Measurements from ENCODE around the gene COQ7. TPM values are rescaled to one million over a fixed set of nuclear protein-coding genes. Genes with fewer than 3 reads are reported as not detected.

The COQ7 gene
- total RNA-seq, 1 experiment from 2014 or later: 25.0 TPM

DNA sequence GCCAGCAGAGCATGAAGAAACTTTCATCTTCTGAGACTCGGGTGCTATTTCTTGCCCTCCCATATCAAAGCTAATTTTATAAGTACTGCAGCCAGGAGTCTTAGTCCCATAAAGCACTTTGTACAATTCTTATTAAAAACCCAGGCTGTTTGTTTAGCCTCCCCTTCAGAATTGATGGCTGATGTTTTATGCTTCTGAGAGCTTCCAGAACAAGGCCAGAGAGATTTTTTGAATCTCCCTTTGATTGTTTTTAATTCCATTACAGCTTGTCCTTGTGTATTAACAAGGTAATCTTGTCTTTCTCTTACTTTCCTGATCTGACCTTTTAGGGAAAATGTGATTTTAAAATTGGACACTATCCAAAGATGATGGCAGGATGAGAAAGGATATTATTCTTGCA lies 16.3 kb downstream of the COQ7 start:
- H3K4me1 ChIP-seq (ENCODE audit: insufficient read depth, low read length): peaks cover 11% of the 10 kb centered on the region; the same call in 1 of the 2 replicates
- no peak for TF ChIP-seq EZH2phosphoT487 (IDR thresholded peaks at IDR 0.05; ENCODE audit: borderline replicate concordance, low read length)
- TF ChIP-seq, protein P1, sequence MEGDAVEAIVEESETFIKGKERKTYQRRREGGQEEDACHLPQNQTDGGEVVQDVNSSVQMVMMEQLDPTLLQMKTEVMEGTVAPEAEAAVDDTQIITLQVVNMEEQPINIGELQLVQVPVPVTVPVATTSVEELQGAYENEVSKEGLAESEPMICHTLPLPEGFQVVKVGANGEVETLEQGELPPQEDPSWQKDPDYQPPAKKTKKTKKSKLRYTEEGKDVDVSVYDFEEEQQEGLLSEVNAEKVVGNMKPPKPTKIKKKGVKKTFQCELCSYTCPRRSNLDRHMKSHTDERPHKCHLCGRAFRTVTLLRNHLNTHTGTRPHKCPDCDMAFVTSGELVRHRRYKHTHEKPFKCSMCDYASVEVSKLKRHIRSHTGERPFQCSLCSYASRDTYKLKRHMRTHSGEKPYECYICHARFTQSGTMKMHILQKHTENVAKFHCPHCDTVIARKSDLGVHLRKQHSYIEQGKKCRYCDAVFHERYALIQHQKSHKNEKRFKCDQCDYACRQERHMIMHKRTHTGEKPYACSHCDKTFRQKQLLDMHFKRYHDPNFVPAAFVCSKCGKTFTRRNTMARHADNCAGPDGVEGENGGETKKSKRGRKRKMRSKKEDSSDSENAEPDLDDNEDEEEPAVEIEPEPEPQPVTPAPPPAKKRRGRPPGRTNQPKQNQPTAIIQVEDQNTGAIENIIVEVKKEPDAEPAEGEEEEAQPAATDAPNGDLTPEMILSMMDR (conservative IDR thresholded peaks at IDR 0.05; ENCODE audit: low read depth, low read length): no peak
- TF ChIP-seq EZH2 (IDR thresholded peaks at IDR 0.05; ENCODE audit: low read length, unreplicated experiment): no peak
- no peaks in the 10 kb centered on the region for H3K79me2 ChIP-seq (ENCODE audit: low read length)
- ATAC-seq (no peak), DNase-seq (no peak)
- H3K27ac ChIP-seq (ENCODE audit: low read length): no peak overlapping the region
- no peaks in the 10 kb centered on the region for H3K36me3 ChIP-seq (ENCODE audit: low read depth, low read length)
- ChIA-PET CTCF (no interaction called here), POLR2A (ENCODE audit: unreplicated experiment) (no interaction called here)
- intact Hi-C loops (cut with micrococcal nuclease): loop anchor here (10.0 kb wide), 1 partner anchor 421 kb away; no protein-coding TSS in a partner anchor
- BruUV-seq (replicated peaks): no TSS peak
- H3K27me3 ChIP-seq (ENCODE audit: low read length): no peaks in the 10 kb centered on the region
- H3K9ac ChIP-seq (ENCODE audit: low read length): no peak overlapping the region
- no peaks in the 10 kb centered on the region for H4K20me1 ChIP-seq (ENCODE audit: low read length)
- no peaks in the 10 kb centered on the region for H3F3A ChIP-seq (ENCODE audit: low read length, unreplicated experiment)
- no peak overlapping the region for H3K4me3 ChIP-seq (ENCODE audit: low read length)
- H3K4me2 ChIP-seq (ENCODE audit: low read length): no peak overlapping the region
- no peaks in the 10 kb centered on the region for H3K9me2 ChIP-seq (replicated peaks; ENCODE audit: low read length)
- H2AFZ ChIP-seq (ENCODE audit: low read length): no peak overlapping the region
- H3K9me3 ChIP-seq (ENCODE audit: low read length): no peaks in the 10 kb centered on the region

DNA sequence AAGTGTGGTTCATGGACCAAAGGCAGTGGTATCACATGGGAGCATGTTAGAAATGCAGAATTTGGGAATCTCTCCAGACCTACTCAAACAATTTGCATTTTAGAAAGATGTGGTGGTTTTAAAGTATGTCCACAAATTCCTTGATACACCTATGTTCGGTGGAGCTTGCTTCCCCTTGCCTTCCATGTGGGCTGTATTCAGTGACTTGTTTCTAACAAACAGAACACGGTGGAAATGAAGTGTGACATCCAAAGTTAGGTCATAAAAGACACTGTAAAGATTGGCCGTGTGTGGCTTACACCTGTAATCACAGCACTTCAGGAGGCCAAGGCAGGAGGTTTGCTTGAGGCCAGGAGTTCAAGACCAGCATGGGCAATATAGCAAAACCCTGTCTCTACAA lies 16.7 kb downstream of the COQ7 start:
- no TSS peak for BruUV-seq (replicated peaks)
- ATAC-seq: no peak
- Histone ChIP-seq H3K4me3 (ENCODE audit: low read length) (no peak overlapping the region), H2AFZ (ENCODE audit: low read length) (no peak overlapping the region), H3K27ac (ENCODE audit: low read length) (no peak overlapping the region), H3K4me1 (ENCODE audit: insufficient read depth, low read length) (peaks cover 11% of the 10 kb centered on the region; the same call in 1 of the 2 replicates), H3K27me3 (ENCODE audit: low read length) (no peaks in the 10 kb centered on the region), H3K4me2 (ENCODE audit: low read length) (no peak overlapping the region), H3K36me3 (ENCODE audit: low read depth, low read length) (no peaks in the 10 kb centered on the region), H3K9me3 (ENCODE audit: low read length) (no peaks in the 10 kb centered on the region), H3F3A (ENCODE audit: low read length, unreplicated experiment) (no peaks in the 10 kb centered on the region), H3K9me2 (replicated peaks; ENCODE audit: low read length) (no peaks in the 10 kb centered on the region), H3K79me2 (ENCODE audit: low read length) (no peaks in the 10 kb centered on the region), H4K20me1 (ENCODE audit: low read length) (no peaks in the 10 kb centered on the region), H3K9ac (ENCODE audit: low read length) (no peak overlapping the region)
- ChIA-PET CTCF (no interaction called here), POLR2A (ENCODE audit: unreplicated experiment) (no interaction called here)
- no peak for DNase-seq
- intact Hi-C loops (cut with micrococcal nuclease): loop anchor here (10.0 kb wide), 1 partner anchor 421 kb away; no protein-coding TSS in a partner anchor
- TF ChIP-seq, protein P1 (conservative IDR thresholded peaks at IDR 0.05; ENCODE audit: low read depth, low read length): no peak
- TF ChIP-seq EZH2phosphoT487 (IDR thresholded peaks at IDR 0.05; ENCODE audit: borderline replicate concordance, low read length) (no peak), EZH2 (IDR thresholded peaks at IDR 0.05; ENCODE audit: low read length, unreplicated experiment) (no peak)

GRCh38 chr16:19084879-19085278 lies 17.5 kb downstream of the COQ7 start:
- Histone ChIP-seq H3K9me3 (ENCODE audit: low read length) (no peaks in the 10 kb centered on the region), H3K27me3 (ENCODE audit: low read length) (no peaks in the 10 kb centered on the region), H2AFZ (ENCODE audit: low read length) (no peak overlapping the region), H3K4me1 (ENCODE audit: insufficient read depth, low read length) (peaks cover 11% of the 10 kb centered on the region; the same call in 1 of the 2 replicates), H4K20me1 (ENCODE audit: low read length) (no peaks in the 10 kb centered on the region), H3K9ac (ENCODE audit: low read length) (no peak overlapping the region), H3K27ac (ENCODE audit: low read length) (no peak overlapping the region), H3F3A (ENCODE audit: low read length, unreplicated experiment) (no peaks in the 10 kb centered on the region), H3K4me3 (ENCODE audit: low read length) (no peak overlapping the region), H3K9me2 (replicated peaks; ENCODE audit: low read length) (no peaks in the 10 kb centered on the region), H3K36me3 (ENCODE audit: low read depth, low read length) (no peaks in the 10 kb centered on the region), H3K4me2 (ENCODE audit: low read length) (no peak overlapping the region), H3K79me2 (ENCODE audit: low read length) (no peaks in the 10 kb centered on the region)
- POLR2A ChIA-PET (ENCODE audit: unreplicated experiment): no interaction called here
- DNase-seq (no peak), ATAC-seq (no peak)
- intact Hi-C loops (cut with micrococcal nuclease): loop anchor here (10.0 kb wide), 1 partner anchor 420 kb away; no protein-coding TSS in a partner anchor
- no TSS peak for BruUV-seq (replicated peaks)
- CTCF ChIA-PET: no interaction called here
- TF ChIP-seq EZH2phosphoT487 (IDR thresholded peaks at IDR 0.05; ENCODE audit: borderline replicate concordance, low read length): no peak
- TF ChIP-seq EZH2 (IDR thresholded peaks at IDR 0.05; ENCODE audit: low read length, unreplicated experiment): no peak
- TF ChIP-seq, protein P1 (conservative IDR thresholded peaks at IDR 0.05; ENCODE audit: low read depth, low read length): no peak
